Loucy (cell line): Measurements from ENCODE around the gene DSCAML1.

ENCODE experiments used
- EZH2phosphoT487 ChIP-seq: fragments of 200-600 bp; IDR thresholded peaks from 2 replicates; pipeline ENCODE4 v1.6.1; 2018; ENCODE audit warnings: antibody characterized with exemption, mild to moderate bottlenecking, moderate library complexity, borderline replicate concordance
- TF ChIP-seq, protein P1 (sequence below): fragments of 200-600 bp; sonication (generic); conservative IDR thresholded peaks from 2 replicates; pipeline ENCODE4 v1.5.1; 2014; ENCODE audit warnings: mild to moderate bottlenecking, antibody characterized with exemption, low read length

DNA sequence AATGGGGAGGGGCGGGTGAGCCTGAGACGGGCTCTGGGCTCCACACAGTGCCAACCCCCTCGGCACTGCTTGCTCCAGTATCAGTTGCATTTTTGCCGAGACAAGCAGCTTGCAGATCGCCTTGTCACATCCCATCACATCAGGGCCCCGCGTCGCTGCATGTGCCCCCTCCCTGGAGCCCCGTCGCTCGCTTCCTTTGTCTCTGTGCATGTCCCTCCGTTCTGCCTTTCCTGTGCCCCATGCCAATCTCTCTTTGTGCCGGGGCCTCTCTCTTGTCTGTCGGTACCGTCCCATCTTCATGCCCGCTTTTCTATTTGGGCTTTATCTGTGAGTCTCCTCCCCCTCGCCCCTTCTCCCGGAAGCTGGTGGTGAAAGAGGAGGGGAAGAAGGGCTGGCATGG lies 267.2 kb downstream of the DSCAML1 start:
- TF ChIP-seq, protein P1, sequence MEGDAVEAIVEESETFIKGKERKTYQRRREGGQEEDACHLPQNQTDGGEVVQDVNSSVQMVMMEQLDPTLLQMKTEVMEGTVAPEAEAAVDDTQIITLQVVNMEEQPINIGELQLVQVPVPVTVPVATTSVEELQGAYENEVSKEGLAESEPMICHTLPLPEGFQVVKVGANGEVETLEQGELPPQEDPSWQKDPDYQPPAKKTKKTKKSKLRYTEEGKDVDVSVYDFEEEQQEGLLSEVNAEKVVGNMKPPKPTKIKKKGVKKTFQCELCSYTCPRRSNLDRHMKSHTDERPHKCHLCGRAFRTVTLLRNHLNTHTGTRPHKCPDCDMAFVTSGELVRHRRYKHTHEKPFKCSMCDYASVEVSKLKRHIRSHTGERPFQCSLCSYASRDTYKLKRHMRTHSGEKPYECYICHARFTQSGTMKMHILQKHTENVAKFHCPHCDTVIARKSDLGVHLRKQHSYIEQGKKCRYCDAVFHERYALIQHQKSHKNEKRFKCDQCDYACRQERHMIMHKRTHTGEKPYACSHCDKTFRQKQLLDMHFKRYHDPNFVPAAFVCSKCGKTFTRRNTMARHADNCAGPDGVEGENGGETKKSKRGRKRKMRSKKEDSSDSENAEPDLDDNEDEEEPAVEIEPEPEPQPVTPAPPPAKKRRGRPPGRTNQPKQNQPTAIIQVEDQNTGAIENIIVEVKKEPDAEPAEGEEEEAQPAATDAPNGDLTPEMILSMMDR = no peak
- no peak for TF ChIP-seq EZH2phosphoT487
